Effector memory CD8-positive, alpha-beta T cell (primary cell): ENCODE data around the gene IRS2.

ENCODE experiments used
- ATAC-seq: fragments of 150-1000 bp; cut with Tn5 transposase; replicated peaks from 2 replicates; pipeline ENCODE4 v1.10.0; 2021; ENCODE audit warnings: mild to moderate bottlenecking, moderate library complexity
- DNase-seq, 3 experiments: peaks; one replicate each; pipeline ENCODE4 v3.0.0; 2021
- H3K27ac Mint-ChIP-seq, 2 donors: one replicate each; pipeline ENCODE4 v1.8.0; 2022; ENCODE audit warnings: mild to moderate bottlenecking in 2 of 2, mixed read lengths in 2 of 2, moderate library complexity in 2 of 2
- H3K27me3 Mint-ChIP-seq, 2 donors: one replicate each; pipeline ENCODE4 v1.8.0; 2022; ENCODE audit warnings: mixed read lengths in 2 of 2
- H3K36me3 Mint-ChIP-seq: one replicate; pipeline ENCODE4 v1.8.0; 2022; ENCODE audit warnings: mild to moderate bottlenecking, moderate library complexity, mixed read lengths; ENCODE audit not compliant: insufficient read depth
- H3K4me1 Mint-ChIP-seq, 2 donors: one replicate each; pipeline ENCODE4 v1.8.0; 2022; ENCODE audit warnings: low read depth in 2 of 2, mixed read lengths in 2 of 2
- H3K4me3 Mint-ChIP-seq, 2 donors: one replicate each; pipeline ENCODE4 v1.8.0; 2022; ENCODE audit warnings: mild to moderate bottlenecking in 2 of 2, mixed read lengths in 2 of 2, moderate library complexity in 2 of 2
- H3K9me3 Mint-ChIP-seq, 2 donors: one replicate each; pipeline ENCODE4 v1.8.0; 2022; ENCODE audit warnings: mixed read lengths in 2 of 2

Gene IRS2

DNA sequence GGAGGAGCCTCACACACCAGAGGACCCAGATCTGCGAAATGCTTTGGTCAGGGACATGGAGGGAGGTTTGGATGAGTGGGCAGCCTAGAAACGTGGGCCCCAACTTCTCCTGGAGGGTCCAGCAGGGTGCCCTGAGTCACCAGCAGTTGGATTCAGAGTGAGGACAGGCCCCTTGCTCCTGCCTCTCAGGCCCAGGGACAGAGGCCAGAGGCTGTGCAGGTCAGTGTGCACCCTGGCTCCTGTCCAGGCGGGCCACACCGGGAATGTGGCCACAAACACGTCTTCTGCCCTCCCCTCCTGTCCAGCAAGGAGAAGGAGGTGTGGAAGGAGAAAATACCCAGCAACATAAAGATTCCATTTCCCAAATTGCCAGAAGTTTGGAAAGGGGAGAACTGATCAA is 19.4 kb downstream of the IRS2 start:
- Mint-ChIP-seq H3K4me3 (no peak overlapping the region), H3K9me3 (peaks cover 0 to 2% of the 10 kb centered on the region in 2 donors), H3K27me3 (no peaks in the 10 kb centered on the region), H3K36me3 (peaks cover 23% of the 10 kb centered on the region), H3K27ac (no peak overlapping the region), H3K4me1 (peaks cover 2 to 14% of the 10 kb centered on the region in 2 donors)
- DNase-seq: no peak
- ATAC-seq: no peak

DNA sequence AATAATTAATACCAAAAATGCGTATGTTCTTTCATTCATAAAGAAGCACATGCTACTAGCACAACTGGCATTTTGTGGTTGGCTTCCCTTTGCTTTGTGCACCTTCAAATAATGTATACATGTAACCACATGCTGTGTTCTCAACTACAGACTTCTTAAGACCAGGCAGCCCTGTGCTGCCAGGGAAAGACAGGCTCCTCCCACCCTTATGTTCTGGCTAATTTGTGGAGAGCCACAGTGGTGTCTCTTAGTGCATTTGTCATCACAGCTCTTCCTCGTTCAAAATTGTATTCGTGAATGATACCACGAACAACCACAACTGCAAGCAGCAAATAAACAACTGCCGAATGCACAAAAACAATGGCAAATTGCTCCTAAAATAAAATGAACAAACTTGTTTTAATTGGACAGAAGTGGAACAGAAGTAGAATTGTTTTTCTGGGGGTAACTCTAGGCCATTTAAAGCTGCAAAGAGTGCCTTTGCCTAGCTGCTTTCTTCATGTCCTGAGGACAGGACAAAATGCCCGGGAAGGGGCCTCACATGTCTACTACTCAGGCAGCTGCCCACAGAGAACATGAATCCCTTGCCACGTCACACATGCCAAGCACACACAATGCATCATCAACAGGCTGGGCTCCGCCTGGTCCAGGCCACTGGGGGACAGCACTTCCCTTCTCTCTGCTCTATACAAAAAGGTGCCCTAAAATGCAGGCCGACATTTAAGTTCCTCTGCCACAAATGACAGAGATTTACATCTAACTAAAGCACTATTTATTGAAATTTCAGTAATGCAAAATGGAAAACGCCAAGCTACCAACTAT is 21.7 kb downstream of the IRS2 start:
- H3K27me3 Mint-ChIP-seq: no peaks in the 10 kb centered on the region
- no peak overlapping the region for H3K4me3 Mint-ChIP-seq
- peaks cover 3 to 12% of the 10 kb centered on the region in 2 donors for H3K4me1 Mint-ChIP-seq
- ATAC-seq (peak; percentile 49), DNase-seq (no peak)
- H3K36me3 Mint-ChIP-seq: peaks cover 29% of the 10 kb centered on the region
- peaks cover 0 to 2% of the 10 kb centered on the region in 2 donors for H3K9me3 Mint-ChIP-seq
- no peak overlapping the region for H3K27ac Mint-ChIP-seq

DNA sequence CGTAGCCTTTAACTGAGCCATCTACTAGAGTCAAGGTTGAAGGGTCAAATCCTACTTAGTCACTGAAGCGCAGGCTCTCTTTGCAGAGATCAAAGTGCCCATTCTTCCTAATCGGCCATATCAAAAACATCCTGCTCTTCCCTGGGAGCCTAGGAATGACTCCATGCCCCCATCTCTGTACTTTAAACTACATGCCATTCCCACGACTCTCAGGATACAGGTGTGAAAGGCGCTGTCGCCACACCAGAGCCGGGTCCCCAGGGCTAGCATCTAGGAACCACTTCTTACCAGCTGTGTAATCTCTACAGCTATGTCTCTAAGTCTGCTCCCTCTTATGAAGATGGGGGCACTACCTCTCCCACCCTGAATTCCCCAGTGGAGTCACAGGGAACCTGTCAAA is 22.3 kb downstream of the IRS2 start:
- peaks cover 27% of the 10 kb centered on the region for H3K36me3 Mint-ChIP-seq
- H3K9me3 Mint-ChIP-seq: peaks cover 0 to 2% of the 10 kb centered on the region in 2 donors
- no peaks in the 10 kb centered on the region for H3K27me3 Mint-ChIP-seq
- no peak for ATAC-seq
- H3K4me1 Mint-ChIP-seq: peaks cover 3 to 12% of the 10 kb centered on the region in 2 donors
- H3K27ac Mint-ChIP-seq: no peak overlapping the region
- no peak for DNase-seq
- no peak overlapping the region for H3K4me3 Mint-ChIP-seq

DNA sequence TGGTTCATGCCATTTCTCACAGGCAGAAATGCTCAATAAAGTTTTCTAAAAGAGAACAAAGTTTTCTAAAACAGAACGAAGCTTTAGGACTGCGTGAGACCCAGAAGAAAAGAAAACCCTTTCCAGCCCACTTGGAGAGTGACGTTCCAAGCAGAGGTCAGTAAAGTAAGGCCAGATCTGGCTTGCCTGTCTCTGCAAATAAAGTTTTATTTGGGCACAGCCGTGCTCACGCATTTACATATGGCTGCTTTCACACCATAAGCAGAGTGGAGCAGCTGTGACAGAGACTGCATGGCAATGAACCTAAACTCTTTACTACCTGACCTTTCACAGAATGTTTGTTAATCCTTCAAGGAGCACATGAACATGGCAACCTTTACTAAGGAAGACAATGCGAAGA is 23.6 kb downstream of the IRS2 start:
- Mint-ChIP-seq H3K27me3 (no peaks in the 10 kb centered on the region), H3K36me3 (peaks cover 26% of the 10 kb centered on the region), H3K27ac (no peak overlapping the region), H3K4me3 (no peak overlapping the region), H3K9me3 (peaks cover 0 to 2% of the 10 kb centered on the region in 2 donors), H3K4me1 (peaks cover 3 to 14% of the 10 kb centered on the region in 2 donors)
- no peak for DNase-seq
- ATAC-seq: no peak

DNA sequence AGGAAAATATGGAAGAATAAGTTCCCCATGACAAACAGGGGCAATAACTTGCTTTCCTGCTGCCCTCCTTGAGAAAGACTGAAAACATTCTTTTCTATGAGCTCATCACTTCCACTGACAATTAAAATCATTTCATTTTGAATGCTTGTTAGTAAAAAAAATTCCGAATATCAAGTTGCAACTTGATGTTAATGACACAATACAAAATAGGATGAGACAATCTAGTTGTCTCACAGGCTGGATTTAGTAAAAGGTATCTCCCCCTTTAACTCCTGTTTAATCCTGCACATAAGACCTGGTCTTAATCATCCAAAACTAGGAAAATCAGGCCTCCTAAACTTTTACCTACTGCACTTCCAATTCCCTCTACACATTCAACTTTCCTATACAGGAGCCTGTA is 24.7 kb downstream of the IRS2 start:
- Mint-ChIP-seq H3K4me3 (no peak overlapping the region), H3K9me3 (peaks cover 0 to 1% of the 10 kb centered on the region in 2 donors), H3K36me3 (peaks cover 23% of the 10 kb centered on the region), H3K27me3 (no peaks in the 10 kb centered on the region), H3K27ac (no peak overlapping the region), H3K4me1 (peaks cover 3 to 14% of the 10 kb centered on the region in 2 donors)
- no peak for DNase-seq
- no peak for ATAC-seq

DNA sequence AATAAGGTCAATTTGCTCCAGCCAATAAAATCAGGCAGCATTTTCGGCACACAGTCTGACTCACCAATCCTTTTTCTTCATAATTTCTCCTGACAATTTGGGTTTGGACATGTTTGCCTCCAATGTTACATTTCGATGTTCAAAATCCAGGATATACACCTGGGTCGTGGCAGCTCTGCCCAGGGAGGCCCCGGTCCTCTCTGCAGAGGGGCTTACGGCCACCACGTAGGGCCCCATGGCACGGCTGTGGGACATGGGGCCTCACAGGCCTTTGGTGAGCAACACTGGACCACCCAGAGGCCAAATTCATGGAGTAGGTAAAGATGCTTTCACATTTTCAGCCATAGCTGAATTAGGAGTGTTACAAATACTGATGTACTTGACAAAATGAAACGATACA is 25.4 kb downstream of the IRS2 start:
- Mint-ChIP-seq H3K4me1 (peaks cover 3 to 14% of the 10 kb centered on the region in 2 donors), H3K27ac (peak overlapping the region in 1 of 2 donors; percentile 18), H3K36me3 (peaks cover 25% of the 10 kb centered on the region), H3K4me3 (no peak overlapping the region), H3K9me3 (no peaks in the 10 kb centered on the region), H3K27me3 (no peaks in the 10 kb centered on the region)
- no peak for DNase-seq
- ATAC-seq: no peak

DNA sequence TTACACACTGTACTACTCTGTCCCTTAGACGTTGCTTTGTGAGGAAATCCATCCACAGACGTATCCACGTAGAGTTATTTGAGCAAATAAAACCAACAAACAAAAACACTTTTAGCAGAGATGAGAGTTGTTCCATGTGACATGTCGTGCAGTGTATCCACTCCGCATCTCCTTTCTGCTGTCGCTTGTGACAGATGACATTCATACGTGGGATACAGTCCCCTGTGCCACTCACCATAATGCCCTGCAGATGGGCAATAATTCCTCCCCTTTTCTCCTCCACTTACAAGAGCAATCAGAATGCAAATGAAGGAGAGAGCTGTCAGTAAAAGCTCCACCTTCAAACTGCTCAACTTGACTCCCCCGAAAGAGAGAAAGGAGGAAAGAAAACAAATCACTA is 26.0 kb downstream of the IRS2 start:
- DNase-seq: no peak
- H3K4me3 Mint-ChIP-seq: no peak overlapping the region
- no peaks in the 10 kb centered on the region for H3K27me3 Mint-ChIP-seq
- peaks cover 31% of the 10 kb centered on the region for H3K36me3 Mint-ChIP-seq
- no peak overlapping the region for H3K27ac Mint-ChIP-seq
- no peak for ATAC-seq
- peaks cover 3 to 14% of the 10 kb centered on the region in 2 donors for H3K4me1 Mint-ChIP-seq
- no peaks in the 10 kb centered on the region for H3K9me3 Mint-ChIP-seq

DNA sequence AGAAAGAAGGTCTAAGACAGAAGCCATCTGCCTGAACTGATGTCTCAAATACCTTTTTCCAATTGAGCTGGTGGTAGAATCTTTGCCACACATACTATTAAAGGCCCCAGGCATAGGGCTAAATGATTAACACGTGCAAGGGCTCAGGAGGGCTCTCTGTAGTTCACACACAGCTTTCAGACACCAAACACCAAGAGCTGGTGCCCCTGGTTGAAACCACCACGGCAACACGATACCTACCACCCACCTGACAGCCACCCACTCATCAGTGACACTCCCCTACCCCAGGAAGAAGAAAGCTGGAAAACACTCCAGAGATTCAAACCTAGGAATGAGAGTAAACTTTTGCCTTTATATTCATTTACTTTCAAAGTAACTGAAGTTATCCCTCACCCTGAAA is 26.8 kb downstream of the IRS2 start:
- no peak for ATAC-seq
- peaks cover 3 to 8% of the 10 kb centered on the region in 2 donors for H3K4me1 Mint-ChIP-seq
- no peak overlapping the region for H3K4me3 Mint-ChIP-seq
- no peaks in the 10 kb centered on the region for H3K27me3 Mint-ChIP-seq
- DNase-seq: no peak
- H3K27ac Mint-ChIP-seq: no peak overlapping the region
- H3K36me3 Mint-ChIP-seq: peaks cover 29% of the 10 kb centered on the region
- H3K9me3 Mint-ChIP-seq: no peaks in the 10 kb centered on the region

DNA sequence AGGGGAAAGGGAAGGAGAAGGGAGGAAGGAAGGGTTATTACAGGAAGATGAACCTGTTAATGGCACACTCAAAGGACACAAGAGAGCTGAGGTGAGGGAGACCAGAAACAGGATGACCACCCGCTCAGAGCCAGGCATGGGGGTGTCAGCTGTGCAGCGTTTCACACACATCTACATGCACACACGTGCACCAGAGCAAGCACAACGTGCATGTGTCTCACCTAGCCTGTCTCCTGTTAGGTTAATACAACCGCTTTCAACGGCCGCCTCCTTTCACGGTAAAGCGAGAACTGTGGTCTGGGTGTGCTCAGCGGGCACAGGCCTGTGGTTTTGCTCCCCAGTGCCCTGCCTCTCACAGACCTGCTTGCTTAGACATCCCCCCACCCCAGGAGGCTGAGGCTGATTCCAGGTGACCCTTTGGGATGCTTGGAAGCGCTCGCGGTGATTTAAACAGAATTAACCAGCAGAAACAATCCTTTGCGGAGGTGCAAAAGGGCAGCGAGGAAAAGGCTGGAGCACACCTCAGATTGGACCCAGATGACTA is 27.4 kb downstream of the IRS2 start:
- DNase-seq (no peak), ATAC-seq (peak; percentile 32)
- H3K36me3 Mint-ChIP-seq: peaks cover 27% of the 10 kb centered on the region
- peaks cover 3 to 7% of the 10 kb centered on the region in 2 donors for H3K4me1 Mint-ChIP-seq
- no peaks in the 10 kb centered on the region for H3K9me3 Mint-ChIP-seq
- no peaks in the 10 kb centered on the region for H3K27me3 Mint-ChIP-seq
- peak overlapping the region in 1 of 2 donors; percentile 41 for H3K27ac Mint-ChIP-seq
- H3K4me3 Mint-ChIP-seq: peak overlapping the region in 1 of 2 donors; percentile 31

DNA sequence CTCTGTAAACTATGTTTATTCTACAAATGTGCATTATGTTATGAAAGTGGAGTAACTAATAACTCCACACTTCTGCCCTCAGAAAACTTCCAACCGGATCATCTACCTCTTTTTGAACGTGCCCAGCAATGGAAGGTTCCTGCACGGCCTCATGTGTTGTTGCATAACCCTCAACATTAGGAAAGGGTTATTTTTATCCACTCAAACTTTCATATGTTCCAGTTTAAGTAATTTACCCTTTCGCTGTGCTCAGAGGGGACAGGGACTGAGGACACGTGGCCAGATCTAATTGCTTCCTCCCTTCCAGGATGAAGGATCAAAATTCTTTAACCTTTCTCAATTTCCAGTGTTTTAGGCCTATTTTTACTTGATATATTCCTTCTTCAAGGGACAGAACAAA is 29.6 kb downstream of the IRS2 start:
- Mint-ChIP-seq H3K4me1 (peaks cover 0 to 3% of the 10 kb centered on the region in 2 donors), H3K27me3 (no peaks in the 10 kb centered on the region), H3K4me3 (no peak overlapping the region), H3K36me3 (peaks cover 38% of the 10 kb centered on the region), H3K9me3 (no peaks in the 10 kb centered on the region), H3K27ac (no peak overlapping the region)
- DNase-seq: no peak
- no peak for ATAC-seq

DNA sequence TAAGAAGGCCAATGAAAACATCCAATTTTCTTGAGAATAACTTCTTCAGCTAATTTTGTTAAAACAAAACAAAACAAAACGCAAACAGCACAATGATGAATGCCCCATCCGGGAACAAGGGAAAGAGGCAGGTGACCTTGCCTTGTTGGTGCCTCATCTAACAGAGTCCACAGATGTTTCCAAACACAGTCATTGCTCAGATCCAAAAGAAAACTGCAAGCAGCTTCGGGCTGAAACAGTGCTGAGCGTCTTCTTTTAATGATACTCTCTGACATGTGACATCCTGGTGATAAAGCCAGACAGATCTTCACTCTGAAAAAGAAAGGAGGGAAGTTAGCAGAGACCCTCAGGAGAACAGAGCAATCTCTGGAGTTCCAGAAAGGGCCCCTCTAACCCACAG is 30.4 kb downstream of the IRS2 start:
- H3K4me3 Mint-ChIP-seq: no peak overlapping the region
- ATAC-seq (no peak), DNase-seq (no peak)
- H3K27me3 Mint-ChIP-seq: no peaks in the 10 kb centered on the region
- no peaks in the 10 kb centered on the region for H3K9me3 Mint-ChIP-seq
- H3K27ac Mint-ChIP-seq: no peak overlapping the region
- H3K4me1 Mint-ChIP-seq: peaks cover 0 to 3% of the 10 kb centered on the region in 2 donors
- H3K36me3 Mint-ChIP-seq: peaks cover 35% of the 10 kb centered on the region

DNA sequence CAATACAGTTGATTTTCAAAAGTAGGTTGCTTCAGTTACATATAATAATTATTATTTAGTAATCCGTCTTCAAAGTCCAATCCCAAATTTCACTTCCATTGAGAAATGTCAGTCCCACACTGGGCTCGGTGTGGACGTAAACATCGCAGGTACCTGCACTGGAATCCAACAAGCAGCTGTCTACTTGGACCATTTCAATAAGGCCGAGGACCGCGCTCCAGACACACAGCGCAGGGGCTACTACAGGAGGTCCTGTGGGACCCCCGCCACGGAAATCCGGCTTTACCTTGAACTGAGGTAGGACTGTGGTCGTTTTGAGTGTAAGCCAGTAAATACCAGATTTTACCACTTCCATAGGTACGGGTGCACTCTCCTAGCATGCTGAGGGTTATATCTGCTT is 30.8 kb downstream of the IRS2 start:
- Mint-ChIP-seq H3K27me3 (no peaks in the 10 kb centered on the region), H3K4me3 (no peak overlapping the region), H3K4me1 (peaks cover 0 to 3% of the 10 kb centered on the region in 2 donors), H3K36me3 (peaks cover 37% of the 10 kb centered on the region), H3K27ac (no peak overlapping the region), H3K9me3 (no peaks in the 10 kb centered on the region)
- DNase-seq: no peak
- ATAC-seq: no peak

DNA sequence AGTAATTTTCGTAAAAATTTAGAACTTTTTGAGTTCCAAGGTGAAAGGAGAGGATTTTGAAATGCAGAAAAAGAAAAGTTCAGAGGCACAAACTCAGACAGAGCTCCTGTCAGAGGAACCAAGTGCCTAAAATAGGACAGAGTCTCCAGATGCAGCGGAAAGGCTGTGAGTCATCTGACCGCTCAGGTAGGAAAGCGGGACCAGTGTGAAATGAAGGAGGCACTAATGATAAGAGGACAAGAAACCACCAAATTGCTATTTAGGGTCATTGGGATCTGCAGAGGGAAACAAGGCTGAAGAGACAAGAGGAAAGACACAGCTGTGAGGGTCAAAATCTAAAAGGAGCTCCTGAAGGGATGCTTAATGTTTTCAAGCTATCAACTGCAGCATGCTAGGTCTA is 34.9 kb downstream of the IRS2 start:
- H3K36me3 Mint-ChIP-seq: peaks cover 34% of the 10 kb centered on the region
- no peak overlapping the region for H3K4me3 Mint-ChIP-seq
- peaks cover 3% of the 10 kb centered on the region in 2 donors for H3K9me3 Mint-ChIP-seq
- H3K27me3 Mint-ChIP-seq: peaks cover 0 to 5% of the 10 kb centered on the region in 2 donors
- H3K4me1 Mint-ChIP-seq: peaks cover 0 to 2% of the 10 kb centered on the region in 2 donors
- no peak for DNase-seq
- H3K27ac Mint-ChIP-seq: peak overlapping the region in 1 of 2 donors; percentile 21
- ATAC-seq: no peak

DNA sequence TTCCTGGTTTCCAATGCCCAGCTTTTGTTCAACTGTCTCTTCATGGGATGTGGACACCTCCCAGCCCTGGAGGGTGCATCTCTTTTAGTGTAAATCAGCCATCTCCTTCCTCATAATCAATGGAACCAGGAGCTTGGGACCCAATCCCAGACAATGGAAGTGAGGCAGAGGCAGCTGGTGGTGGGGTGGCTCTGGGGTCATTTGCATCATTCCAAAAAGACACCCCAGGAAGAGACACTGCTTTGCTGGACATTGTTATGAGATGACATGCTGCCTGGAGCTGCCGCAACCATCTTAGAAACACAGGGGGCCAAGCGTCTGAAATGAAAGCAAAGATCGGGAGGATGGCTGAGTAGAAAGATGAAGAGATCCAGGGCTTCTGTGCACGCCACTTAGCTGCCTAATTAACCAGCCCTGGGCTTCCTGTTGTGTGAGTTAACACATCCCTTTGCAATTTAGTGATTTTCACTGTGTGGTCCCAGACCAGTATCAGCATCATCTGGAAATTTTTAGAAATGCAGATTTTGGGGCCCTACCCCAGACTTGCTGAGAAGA is 36.1 kb downstream of the IRS2 start:
- no peak for DNase-seq
- peaks cover 3 to 7% of the 10 kb centered on the region in 2 donors for H3K9me3 Mint-ChIP-seq
- peaks cover 0 to 2% of the 10 kb centered on the region in 2 donors for H3K4me1 Mint-ChIP-seq
- no peak for ATAC-seq
- no peak overlapping the region for H3K27ac Mint-ChIP-seq
- peaks cover 25% of the 10 kb centered on the region for H3K36me3 Mint-ChIP-seq
- no peak overlapping the region for H3K4me3 Mint-ChIP-seq
- H3K27me3 Mint-ChIP-seq: peaks cover 0 to 15% of the 10 kb centered on the region in 2 donors
